Activated CD4-positive, alpha-beta T cell treated with anti-CD3 and anti-CD28 coated beads, Interleukin-2, amount 50 U/mL, for 48 hours (primary cell): ENCODE measurements around the gene GINS2.

Experiments used
- DNase-seq, 2 experiments: peaks; one replicate each; pipeline ENCODE4 v3.0.0-alpha.2; 2020

The GINS2 gene

GRCh38 chr16:85665373-85665740 lies 23.4 kb downstream of the GINS2 start:
- no peak for DNase-seq

GRCh38 chr16:85664580-85665372 lies 24.0 kb downstream of the GINS2 start:
- no peak for DNase-seq

- DNase-seq, result no peak
These were observed 24.8 kb downstream of the GINS2 start for GRCh38 chr16:85663891-85664321.

DNA sequence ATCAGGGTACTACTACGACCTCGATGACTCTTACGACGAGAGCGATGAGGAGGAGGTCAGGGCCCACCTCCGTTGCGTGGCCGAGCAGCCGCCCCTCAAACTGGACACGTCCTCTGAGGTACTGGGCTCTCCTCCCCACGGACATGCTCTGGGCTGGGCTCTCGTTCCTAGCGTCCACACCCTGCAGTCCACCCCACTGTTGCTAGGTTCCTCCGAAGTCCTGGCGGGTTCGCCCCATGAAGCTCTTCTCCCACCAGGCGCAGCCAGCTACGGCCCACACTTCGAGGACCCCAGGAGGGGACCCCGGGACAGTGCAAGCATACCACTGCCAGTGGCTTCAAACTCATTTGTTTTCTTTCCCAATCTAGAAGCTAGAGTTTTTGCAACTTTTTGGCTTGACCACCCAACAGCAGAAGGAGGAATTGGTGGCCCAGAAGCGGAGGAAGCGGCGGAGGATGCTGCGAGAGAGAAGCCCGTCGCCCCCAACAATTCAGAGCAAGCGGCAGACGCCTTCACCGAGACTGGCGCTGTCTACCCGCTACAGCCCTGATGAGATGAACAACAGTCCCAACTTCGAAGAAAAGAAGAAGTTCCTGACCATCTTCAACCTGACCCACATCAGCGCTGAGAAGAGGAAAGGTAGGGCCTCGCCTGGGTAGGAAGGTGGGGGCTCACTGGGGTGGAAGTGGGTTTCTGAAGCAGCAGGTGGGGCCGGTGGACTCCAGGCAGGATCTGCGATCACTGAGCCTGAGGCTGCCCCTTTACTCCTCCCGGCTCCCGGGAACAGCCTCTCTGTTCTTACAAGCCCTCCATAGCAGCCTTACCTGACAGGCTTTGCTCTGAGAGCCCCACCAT lies 25.6 kb downstream of the GINS2 start:
- no peak for DNase-seq

DNA sequence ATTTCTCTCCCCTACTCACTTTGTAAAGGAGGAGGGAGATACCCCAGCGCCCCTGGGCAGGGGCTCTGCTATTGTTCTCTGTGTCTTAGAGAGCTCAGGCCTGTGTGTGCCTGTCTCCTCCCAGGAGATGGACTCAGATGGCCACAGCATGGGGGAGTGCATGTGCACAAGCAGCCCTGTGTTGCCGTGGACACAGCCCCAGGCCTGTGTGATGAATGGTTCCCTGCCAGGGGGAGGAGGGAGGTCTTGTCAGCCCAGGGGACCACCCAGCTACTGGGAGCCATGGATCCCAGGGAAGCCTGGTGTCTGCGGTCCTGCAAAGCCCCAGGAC lies 26.3 kb downstream of the GINS2 start:
- DNase-seq, result no peak

- no peak for DNase-seq
These were observed 26.8 kb downstream of the GINS2 start for GRCh38 chr16:85661740-85662481.

GRCh38 chr16:85660843-85661739 lies 27.7 kb downstream of the GINS2 start:
- DNase-seq, result no peak

DNA sequence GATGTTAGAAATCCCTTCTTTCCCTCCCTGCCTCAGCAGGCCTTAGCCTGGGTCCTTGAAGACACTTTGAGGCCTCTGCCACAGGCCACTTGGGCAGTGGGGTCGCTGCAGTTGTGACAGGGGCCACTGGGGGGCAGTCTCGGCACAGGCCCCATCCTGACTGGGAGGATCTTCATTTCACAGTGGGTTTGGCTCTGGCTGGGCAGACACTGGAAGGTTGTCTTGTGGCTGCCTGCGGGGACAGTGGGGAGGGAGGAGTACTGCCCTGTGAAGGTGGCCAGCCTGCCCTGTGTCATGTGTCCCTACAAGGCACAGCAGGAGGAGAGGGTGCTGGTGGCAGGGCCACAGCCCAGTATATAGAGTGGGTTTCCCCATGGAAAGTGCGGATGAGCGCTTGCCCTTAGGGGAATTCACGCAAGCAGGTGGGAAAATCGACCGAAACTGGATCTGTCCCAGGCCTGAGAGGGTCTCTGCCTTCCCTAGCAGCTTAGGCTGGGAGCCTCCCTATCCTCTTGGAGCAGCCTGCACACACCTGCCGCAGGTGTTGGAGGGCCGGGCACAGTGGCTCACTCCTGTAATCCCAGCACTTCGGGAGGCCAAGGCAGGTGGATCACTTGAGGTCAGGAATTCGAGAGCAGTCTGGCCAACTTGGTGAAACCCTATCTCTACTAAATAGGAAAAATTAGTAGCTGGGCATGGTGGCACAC lies 28.8 kb downstream of the GINS2 start:
- peak; percentile 76 to 81 for DNase-seq

DNA sequence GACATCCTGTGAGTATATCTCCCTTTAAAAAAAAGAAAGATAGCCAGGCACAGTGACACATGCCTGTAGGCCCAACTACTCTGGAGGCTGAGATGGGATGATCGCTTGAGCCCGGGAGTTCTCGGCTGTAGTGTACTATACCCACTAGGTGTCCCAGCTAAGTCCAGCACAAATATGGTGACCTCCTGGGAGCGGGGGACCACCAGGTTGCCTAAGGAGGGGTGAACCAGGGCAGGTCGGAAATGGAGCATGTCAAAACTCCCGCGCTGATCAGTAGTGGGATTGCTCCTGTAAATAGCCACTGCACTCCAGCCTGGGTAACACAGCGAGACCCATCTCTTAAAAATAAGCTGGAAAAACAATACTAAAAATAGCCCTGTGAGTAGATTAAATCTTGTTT lies 29.4 kb downstream of the GINS2 start:
- no peak for DNase-seq

- DNase-seq, result no peak
These were observed 30.0 kb downstream of the GINS2 start for GRCh38 chr16:85658504-85659326.

- DNase-seq, result no peak
These were observed 30.8 kb downstream of the GINS2 start for GRCh38 chr16:85657996-85658395.

- DNase-seq, result no peak
These were observed 31.5 kb downstream of the GINS2 start for GRCh38 chr16:85657267-85657650.

DNA sequence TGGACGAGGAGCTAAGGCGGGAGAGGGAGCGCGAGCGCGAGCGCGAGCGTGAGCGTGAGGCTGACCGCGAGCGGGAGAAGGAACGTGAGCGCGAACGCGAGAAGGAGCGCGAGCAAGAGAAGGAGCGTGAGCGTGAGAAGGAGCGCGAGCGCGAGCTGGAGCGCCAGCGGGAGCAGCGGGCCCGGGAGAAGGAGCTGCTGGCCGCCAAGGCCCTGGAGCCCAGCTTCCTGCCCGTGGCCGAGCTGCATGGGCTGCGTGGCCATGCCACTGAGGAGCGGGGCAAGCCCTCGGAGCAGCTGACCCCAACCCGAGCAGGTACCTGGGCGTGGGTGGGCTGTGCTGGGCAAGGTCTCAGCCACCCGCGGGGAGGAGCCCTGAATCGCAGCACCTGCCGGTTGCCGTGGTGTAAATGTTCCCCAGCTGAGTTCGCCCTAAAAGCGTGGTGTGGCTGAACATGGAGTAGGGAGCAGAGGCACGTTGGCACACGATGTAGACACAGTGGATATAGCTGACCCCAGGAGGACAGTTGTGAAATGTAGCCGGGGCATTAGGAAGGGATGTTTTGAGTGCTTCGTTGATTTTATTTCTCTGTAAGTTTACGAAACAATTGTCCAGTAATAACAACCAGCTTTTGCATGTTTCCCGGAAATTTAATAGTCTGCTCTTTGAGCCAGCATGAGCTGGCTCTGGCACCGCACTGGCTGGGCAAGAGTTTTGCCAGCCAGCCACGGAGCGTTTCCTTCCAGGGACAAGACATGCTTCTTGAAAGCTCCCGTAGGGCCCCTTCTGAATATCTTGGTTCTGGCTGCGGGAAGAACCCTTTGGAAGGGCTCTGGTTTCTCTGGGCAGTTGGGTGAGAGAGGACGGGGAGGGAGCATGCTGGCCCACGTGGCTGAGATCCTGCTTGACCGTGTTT lies 32.1 kb downstream of the GINS2 start:
- DNase-seq, result no peak

- no peak for DNase-seq
These were observed 33.3 kb downstream of the GINS2 start for GRCh38 chr16:85655216-85656129.

DNA sequence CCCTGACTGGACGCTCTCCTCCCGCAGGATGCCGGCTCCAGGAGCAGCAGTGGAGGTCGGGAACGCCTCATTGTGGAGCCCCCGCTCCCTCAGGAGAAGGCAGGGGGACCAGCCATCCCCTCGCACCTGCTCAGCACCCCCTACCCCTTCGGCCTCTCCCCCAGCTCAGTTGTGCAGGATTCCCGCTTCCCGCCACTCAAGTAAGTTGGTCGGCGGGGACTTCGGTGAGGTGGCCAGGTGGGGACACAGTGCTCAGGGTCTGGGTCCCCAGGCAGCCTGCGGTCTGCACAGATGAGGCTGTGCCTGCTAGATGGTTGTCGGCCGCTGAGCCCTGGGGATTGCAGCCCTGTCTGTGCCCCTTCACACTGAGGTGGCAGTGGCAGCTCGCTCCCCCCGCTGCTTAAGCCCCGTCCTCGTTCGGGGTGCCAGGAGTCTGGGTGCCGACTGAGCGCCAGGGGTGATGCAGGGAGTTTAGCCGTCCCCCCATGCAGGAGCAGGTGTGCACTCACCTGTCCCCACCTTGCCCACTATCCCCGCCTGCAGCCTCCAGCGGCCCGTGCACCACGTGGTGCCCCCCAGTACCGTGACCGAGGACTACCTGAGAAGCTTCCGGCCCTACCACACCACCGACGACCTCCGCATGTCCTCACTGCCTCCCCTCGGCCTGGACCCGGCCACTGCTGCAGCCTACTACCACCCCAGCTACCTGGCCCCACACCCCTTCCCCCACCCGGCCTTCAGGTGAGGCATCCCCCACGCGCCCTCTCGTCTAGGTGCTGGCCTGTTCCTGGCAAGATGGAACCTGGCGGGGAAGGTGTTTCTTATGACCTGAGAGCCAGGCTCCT lies 34.3 kb downstream of the GINS2 start:
- no peak for DNase-seq

- no peak for DNase-seq
These were observed 35.4 kb downstream of the GINS2 start for GRCh38 chr16:85653290-85653891.
